HG03575 (cell line): ENCODE results near the gene ARHGEF2.
"Not testable (repeated sequence)": the region's sequence is repeated elsewhere in the genome, so short reads cannot be mapped to it uniquely, and the experiment has no call there.

Experiments
- ATAC-seq: cut with Tn5 transposase; IDR thresholded peaks from one replicate; pipeline ENCODE4 v1.9.1; 2021; ENCODE audit not compliant: unreplicated experiment, insufficient number of reproducible peaks, low FRiP score; ENCODE audit errors: extremely low read depth

Gene ARHGEF2

GRCh38 chr1:155930725-155931124 is 47.6 kb downstream of the ARHGEF2 start:
- ATAC-seq, result not testable (repeated sequence)

GRCh38 chr1:155929057-155929456 is 49.3 kb downstream of the ARHGEF2 start:
- ATAC-seq, result no peak

DNA sequence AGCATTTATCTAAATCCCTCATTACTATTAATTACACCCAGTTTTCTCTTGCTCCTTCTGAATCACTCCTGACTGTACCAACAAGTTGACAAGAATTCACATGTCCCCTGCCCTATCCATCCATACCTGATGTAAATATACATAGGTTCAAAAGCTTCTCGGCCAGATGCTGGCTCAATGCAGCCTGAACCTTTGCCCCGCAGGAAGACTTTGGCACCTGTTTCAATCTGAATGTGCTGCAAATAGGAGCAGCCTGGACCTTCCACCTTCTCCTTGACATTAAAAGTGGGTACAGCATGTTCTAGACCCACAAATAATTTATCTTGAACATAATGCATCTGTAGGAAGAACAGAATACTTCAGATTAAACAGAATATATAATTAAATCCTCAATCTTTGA is 52.8 kb downstream of the ARHGEF2 start:
- no peak for ATAC-seq

DNA sequence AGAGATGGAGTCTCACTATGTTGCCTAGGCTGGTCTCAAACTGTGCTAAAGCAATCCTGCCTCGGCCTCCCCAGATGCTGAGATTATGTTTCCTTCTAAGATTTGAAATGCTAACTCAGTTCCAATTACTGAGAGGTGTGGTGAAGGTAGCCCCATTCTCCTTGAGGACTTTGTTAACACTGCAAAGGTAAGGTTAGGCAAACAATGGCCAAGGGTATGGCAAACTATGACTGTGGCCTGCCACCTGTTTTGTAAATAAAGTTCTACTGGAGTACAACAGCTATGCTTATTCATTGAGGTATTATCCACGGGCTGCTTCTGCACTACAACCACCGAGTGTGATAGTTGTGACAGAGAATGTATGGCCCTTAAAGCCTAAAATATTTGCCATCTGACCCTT is 57.6 kb downstream of the ARHGEF2 start:
- no peak for ATAC-seq

GRCh38 chr1:155919801-155920200 is 58.5 kb downstream of the ARHGEF2 start:
- ATAC-seq, result no peak

- ATAC-seq, result no peak
These were observed 59.7 kb downstream of the ARHGEF2 start for GRCh38 chr1:155918660-155919059.

DNA sequence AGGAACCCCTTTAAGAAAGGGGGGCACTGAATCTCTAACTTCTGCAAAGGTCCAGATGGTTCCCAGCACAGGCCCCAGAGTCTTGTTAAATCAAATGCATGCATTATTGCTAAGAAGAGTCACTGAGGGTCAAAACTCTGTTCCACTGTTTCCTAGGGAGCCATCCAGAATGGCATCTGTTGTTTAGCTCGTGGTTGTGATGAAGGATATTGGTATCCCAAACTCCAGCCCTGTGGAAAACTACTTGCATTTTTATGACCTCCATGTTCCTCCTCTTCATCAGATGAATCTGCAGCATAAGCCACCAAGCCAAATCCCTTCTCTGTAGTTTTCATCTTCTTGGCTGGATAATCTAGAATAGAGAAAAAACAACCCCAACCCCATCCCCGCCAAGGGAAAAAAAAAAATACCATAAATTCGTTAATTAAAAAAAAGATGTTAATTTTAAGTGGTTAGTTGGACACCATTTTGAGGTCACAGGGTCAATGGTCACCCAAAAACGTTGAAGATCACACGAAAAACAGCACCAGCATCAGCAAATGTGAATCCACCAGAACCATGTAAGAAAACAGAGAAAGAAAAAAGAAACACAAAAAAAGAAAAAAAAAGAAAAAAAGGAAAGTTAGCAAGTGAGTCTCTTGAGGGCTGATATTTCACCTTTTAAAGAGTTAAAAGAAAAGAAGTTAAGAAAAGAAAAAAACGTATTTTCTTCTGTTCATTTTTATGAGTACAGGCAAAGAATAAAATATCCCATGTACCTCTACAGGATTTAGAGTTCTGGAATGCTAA is 64.2 kb downstream of the ARHGEF2 start:
- ATAC-seq, result no peak

DNA sequence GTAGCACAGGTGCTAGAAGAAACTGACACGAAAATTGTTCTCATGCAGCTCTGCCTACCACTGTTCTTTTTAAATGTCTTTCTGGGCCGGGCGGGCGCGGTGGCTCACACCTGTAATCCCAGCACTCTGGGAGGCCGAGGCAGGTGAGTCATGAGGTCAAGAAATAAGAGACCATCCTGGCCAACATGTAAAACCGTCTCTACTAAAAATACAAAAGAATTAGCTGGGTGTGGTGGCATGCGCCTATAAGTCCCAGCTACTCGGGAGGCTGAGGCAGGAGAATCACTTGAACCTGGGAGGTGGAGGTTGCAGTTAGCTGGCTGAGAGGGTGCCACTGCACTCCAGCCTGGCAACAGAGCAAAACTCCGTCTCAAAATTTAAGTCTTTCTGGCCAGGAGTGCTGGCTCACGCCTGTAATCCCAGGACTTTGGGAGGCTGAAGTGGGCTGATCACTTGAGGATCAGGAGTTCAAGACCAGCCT is 66.3 kb downstream of the ARHGEF2 start:
- ATAC-seq, result no peak

DNA sequence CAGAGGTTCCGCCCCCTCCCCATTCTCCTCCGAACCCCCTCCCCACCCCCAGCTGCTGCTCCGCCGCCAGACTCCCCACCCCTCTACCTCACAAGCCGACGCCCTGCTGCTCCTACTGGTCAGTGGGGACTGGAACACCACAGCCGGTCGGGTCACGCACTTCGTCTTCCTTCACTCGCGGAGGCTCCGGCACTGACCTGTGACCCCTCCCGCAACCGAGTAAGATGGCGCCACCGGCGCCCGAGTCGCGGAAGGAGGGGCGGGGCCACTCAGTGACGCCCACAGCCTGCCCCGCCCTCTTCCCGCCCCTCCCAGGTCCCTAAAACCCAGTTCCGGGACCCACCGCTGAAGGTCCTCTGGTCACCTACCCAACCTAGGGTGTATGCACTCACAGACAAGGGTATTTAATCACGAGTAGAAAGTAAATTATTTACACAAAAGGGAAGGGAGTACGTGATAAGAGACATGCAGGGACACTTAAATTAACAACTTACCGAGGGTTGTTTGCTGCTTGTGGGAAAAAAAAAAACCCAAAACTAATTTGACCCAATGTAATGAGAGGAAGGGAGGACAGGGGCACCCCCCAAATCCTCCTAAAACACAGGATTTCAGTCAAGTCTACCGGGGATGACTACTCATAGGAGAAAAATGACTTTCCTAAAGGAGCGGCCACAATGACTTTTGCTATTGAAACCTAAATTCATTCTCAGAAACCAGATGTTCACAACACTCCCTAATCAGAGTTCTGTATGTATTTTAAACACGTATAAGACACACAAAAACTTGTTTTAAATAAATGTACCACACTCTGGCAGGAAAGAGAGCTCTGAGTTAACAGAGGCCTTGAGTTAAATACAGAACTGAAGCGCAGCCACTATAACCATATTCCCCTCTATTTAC is 66.9 kb downstream of the ARHGEF2 start, which contains the start of gene RIT1:
TSS of gene RIT1 (minus strand) at position 194 of the 900 bp plus-strand sequence. CDS start 588 bp downstream, outside the sequence.
- ATAC-seq, result no peak

- no peak for ATAC-seq
These were observed 67.7 kb downstream of the ARHGEF2 start for GRCh38 chr1:155910621-155911121.

DNA sequence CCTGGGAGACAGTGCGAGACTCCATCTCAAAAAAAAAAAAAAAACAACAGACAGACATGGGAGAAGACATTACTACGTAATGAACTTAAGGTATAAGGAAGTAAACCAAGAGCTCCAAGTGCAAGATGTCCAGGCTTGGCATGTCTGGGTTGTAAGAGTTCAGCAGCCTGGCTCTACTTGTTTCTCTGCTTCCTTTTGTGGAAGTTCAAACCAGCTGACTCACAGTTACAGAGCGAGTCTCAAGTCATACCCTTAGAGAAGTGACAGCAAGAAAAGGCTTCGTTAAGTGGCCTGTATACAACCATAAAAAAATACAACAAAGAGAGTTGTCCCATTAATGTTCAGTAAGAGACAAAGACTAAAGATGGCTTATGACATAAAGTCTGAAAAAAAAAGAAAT is 68.5 kb downstream of the ARHGEF2 start:
- ATAC-seq, result no peak

GRCh38 chr1:155904261-155904660 is 74.1 kb downstream of the ARHGEF2 start:
- ATAC-seq, result no peak

DNA sequence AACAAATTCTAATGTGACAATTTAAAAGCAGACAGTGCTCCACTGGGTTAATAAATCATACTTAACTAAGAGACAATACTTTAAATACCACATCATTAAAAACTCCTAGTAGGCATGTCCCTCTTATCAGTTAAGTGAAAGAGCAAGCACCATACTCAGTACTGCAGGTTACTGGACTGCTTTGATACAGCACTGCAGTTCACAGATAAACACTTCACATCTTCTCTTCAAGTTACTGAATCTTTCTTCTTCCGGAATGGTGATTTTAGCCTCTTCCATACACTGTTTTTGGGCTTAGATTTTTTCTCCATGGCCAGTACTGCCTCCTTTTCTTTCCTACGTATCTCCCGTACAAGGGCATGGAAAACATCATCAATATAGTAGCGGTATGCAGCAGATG is 78.2 kb downstream of the ARHGEF2 start:
- no peak for ATAC-seq

DNA sequence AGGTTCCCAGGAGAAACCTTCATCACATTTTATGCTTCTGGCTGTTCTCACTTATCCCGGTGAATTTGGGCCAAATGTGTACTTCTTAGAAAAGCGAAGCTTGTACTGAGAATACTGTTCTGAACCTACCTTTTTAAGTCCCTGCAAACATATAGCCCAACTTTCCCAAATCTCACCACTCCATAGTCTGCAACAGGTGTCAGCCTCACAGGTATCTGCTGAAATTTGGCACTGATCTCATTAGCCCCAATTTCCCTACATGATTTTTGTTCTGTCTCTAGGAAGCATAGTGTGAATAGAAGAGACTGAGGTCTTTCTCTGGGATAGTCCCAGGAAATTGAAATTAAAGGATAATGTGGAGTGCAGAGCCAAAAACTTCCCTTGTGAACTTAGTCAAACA is 78.7 kb downstream of the ARHGEF2 start:
- ATAC-seq, result no peak

- no peak for ATAC-seq
These were observed 79.5 kb downstream of the ARHGEF2 start for GRCh38 chr1:155898888-155899287.

DNA sequence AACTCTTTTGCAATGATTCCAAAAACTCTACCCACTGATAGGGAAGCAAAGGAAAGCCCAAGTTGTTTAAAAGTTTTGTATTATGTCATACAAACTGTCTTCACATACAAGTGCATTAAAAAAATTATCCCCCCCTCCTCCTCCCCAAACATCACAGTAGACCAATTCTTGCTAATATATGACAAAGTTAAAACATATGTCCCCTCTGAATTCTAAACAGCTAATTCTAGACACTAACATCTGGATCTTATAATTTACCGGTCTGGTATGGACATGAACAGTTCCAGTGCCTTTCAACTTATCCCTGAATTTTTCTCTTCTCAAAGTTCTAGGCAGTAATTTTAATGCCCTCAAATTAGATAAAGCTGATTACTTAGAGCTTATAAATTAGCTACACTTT is 80.6 kb downstream of the ARHGEF2 start:
- ATAC-seq, result no peak
